Activated T-helper 1 cell treated with anti-CD3 and anti-CD28 coated beads, Interleukin-12 subunit alpha, Interleukin-12 subunit beta, Interleukin-2, Interleukin-4 antibody, amounts not matched to agents 30 ng/mL and 10 ng/mL and 1 ng/mL, durations not matched to agents 14 hours and 24 hours and 36 hours (primary cell): ENCODE data around the gene HARS1. TPM values are rescaled to one million over a fixed set of nuclear protein-coding genes. Genes with fewer than 3 reads are reported as not detected.
"Not testable (repeated sequence)": the region's sequence is repeated elsewhere in the genome, so short reads cannot be mapped to it uniquely, and the experiment has no call there.

Experiments used
- DNase-seq: peaks from one replicate; pipeline ENCODE4 v3.0.0; 2021; ENCODE audit warnings: low spot score
- H3K27ac Mint-ChIP-seq: one replicate; pipeline ENCODE4 v1.8.0; 2021; ENCODE audit warnings: mild to moderate bottlenecking, mixed read lengths
- H3K27me3 Mint-ChIP-seq: one replicate; pipeline ENCODE4 v1.8.0; 2022; ENCODE audit warnings: mild to moderate bottlenecking, moderate library complexity, mixed read lengths; ENCODE audit not compliant: insufficient read depth
- H3K36me3 Mint-ChIP-seq: one replicate; pipeline ENCODE4 v1.8.0; 2021; ENCODE audit warnings: low read depth, mixed read lengths
- H3K4me1 Mint-ChIP-seq: one replicate; pipeline ENCODE4 v1.8.0; 2021; ENCODE audit warnings: low read depth, mixed read lengths
- H3K4me3 Mint-ChIP-seq: one replicate; pipeline ENCODE4 v1.8.0; 2021; ENCODE audit warnings: mild to moderate bottlenecking, moderate library complexity, mixed read lengths
- H3K9me3 Mint-ChIP-seq: one replicate; pipeline ENCODE4 v1.8.0; 2021; ENCODE audit warnings: mixed read lengths
- intact Hi-C: fragments of 100-400 bp; cut with micrococcal nuclease; formaldehyde crosslinking; loops from one replicate; pipeline ENCODE4 v1.15.1; 2024
- total RNA-seq: library from RNA; stranded (reverse); gene quantifications from 2 replicates; pipeline ENCODE4 v1.2.3, GENCODE V29; 2022

The HARS1 gene
- total RNA-seq, result 112 and 114 TPM in 2 replicates

GRCh38 chr5:140690941-140691924 is at the start of gene HARS1, which contains the start of gene HARS2:
Gene HARS1, minus strand, starts transcription at chr5:140691370. Its CDS starts 66 bp downstream, at chr5:140691304.
Gene HARS2, plus strand, starts transcription at chr5:140691455. Its CDS starts 194 bp downstream, at chr5:140691649.
- Mint-ChIP-seq H3K36me3 (peaks cover 36% of the 10 kb centered on the region), H3K4me1 (peaks cover 50% of the 10 kb centered on the region), H3K27me3 (no peaks in the 10 kb centered on the region), H3K4me3 (peak within 1 kb of the TSS; percentile 100), H3K9me3 (no peaks in the 10 kb centered on the region), H3K27ac (peak within 1 kb of the TSS; percentile 95)
- peak; percentile 81 for DNase-seq
- intact Hi-C loops, result loop anchor here (1.0 to 2.0 kb wide), 9 partner anchors 9 to 873 kb away; partner anchors contain the start of genes APBB3, CYSTM1, IK and NDUFA2

GRCh38 chr5:140737486-140737885 is 46.3 kb upstream of the HARS1 start:
- Mint-ChIP-seq H3K4me1 (no peaks in the 10 kb centered on the region), H3K27me3 (peaks cover 3% of the 10 kb centered on the region), H3K4me3 (no peak overlapping the region), H3K36me3 (no peaks in the 10 kb centered on the region), H3K27ac (no peak overlapping the region), H3K9me3 (peaks cover 24% of the 10 kb centered on the region)
- intact Hi-C loops, result no loop called here
- no peak for DNase-seq

GRCh38 chr5:140734354-140734753 is 43.2 kb upstream of the HARS1 start:
- H3K9me3 Mint-ChIP-seq, result peaks cover 9% of the 10 kb centered on the region
- intact Hi-C loops, result no loop called here
- no peak overlapping the region for H3K4me3 Mint-ChIP-seq
- H3K27ac Mint-ChIP-seq, result no peak overlapping the region
- no peaks in the 10 kb centered on the region for H3K36me3 Mint-ChIP-seq
- H3K4me1 Mint-ChIP-seq, result no peaks in the 10 kb centered on the region
- peaks cover 5% of the 10 kb centered on the region for H3K27me3 Mint-ChIP-seq
- no peak for DNase-seq

GRCh38 chr5:140733098-140733497 is 41.9 kb upstream of the HARS1 start:
- peaks cover 9% of the 10 kb centered on the region for H3K9me3 Mint-ChIP-seq
- H3K27ac Mint-ChIP-seq, result no peak overlapping the region
- no peaks in the 10 kb centered on the region for H3K4me1 Mint-ChIP-seq
- no peak overlapping the region for H3K4me3 Mint-ChIP-seq
- intact Hi-C loops, result no loop called here
- peaks cover 7% of the 10 kb centered on the region for H3K27me3 Mint-ChIP-seq
- no peaks in the 10 kb centered on the region for H3K36me3 Mint-ChIP-seq
- no peak for DNase-seq

- Mint-ChIP-seq H3K4me3 (peak overlapping the region; percentile 77), H3K27me3 (peaks cover 21% of the 10 kb centered on the region), H3K4me1 (peaks cover 11% of the 10 kb centered on the region), H3K36me3 (no peaks in the 10 kb centered on the region), H3K9me3 (no peaks in the 10 kb centered on the region), H3K27ac (peak overlapping the region; percentile 91)
- peak; percentile 72 for DNase-seq
- intact Hi-C loops, result loop anchor here (1.0 kb wide), 1 partner anchor 15 kb away; no protein-coding TSS in a partner anchor
Measured at GRCh38 chr5:140725799-140726471, 34.8 kb upstream of the HARS1 start.

- peaks cover 17% of the 10 kb centered on the region for H3K4me1 Mint-ChIP-seq
Measured at GRCh38 chr5:140721395-140721794, 30.2 kb upstream of the HARS1 start.

GRCh38 chr5:140720738-140721137 is 29.6 kb upstream of the HARS1 start:
- intact Hi-C loops, result loop anchor here (1.0 kb wide), 4 partner anchors 9 to 476 kb away; no protein-coding TSS in a partner anchor
- H3K4me3 Mint-ChIP-seq, DNase-seq, H3K27ac Mint-ChIP-seq, H3K36me3 Mint-ChIP-seq, H3K9me3 Mint-ChIP-seq: not testable (repeated sequence)
- peaks cover 12% of the 10 kb centered on the region for H3K4me1 Mint-ChIP-seq
- peaks cover 18% of the 10 kb centered on the region for H3K27me3 Mint-ChIP-seq

More at GRCh38 chr5:140721395-140721794, 30.2 kb upstream of the HARS1 start:
- H3K9me3 Mint-ChIP-seq, DNase-seq, H3K4me3 Mint-ChIP-seq, H3K36me3 Mint-ChIP-seq, H3K27ac Mint-ChIP-seq, intact Hi-C loops: not testable (repeated sequence)
- peaks cover 22% of the 10 kb centered on the region for H3K27me3 Mint-ChIP-seq

- Mint-ChIP-seq H3K36me3 (no peaks in the 10 kb centered on the region), H3K4me3 (peak overlapping the region; percentile 13), H3K27ac (no peak overlapping the region), H3K4me1 (peaks cover 6% of the 10 kb centered on the region), H3K27me3 (peaks cover 13% of the 10 kb centered on the region), H3K9me3 (no peaks in the 10 kb centered on the region)
- DNase-seq, result no peak
- intact Hi-C loops, result loop anchor here (10.0 kb wide), 1 partner anchor 613 kb away; no protein-coding TSS in a partner anchor
Measured at GRCh38 chr5:140718266-140718592, 27.1 kb upstream of the HARS1 start.

DNA sequence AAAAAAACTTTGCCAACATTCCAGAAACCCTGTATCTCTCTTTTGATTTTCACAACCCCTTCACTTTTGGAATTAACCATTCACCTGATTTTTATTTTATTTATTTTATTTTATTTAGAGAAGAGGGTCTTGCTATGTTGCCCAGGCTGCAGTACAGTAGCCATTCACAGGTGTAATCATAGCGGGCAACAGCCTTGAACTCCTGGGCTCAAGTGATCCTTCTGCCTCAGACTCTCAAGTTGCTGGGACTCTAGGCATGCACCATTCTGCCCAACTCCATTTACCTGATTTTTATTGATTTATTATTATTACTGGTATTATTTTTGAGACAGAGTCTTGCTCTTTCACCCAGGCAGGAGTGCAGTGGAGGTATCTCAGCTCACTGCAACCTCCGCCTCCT is 25.1 kb upstream of the HARS1 start:
- not testable (repeated sequence) for H3K27me3 Mint-ChIP-seq, H3K27ac Mint-ChIP-seq, H3K36me3 Mint-ChIP-seq, H3K9me3 Mint-ChIP-seq, H3K4me3 Mint-ChIP-seq, DNase-seq
- intact Hi-C loops, result loop anchor here (10.0 kb wide), 1 partner anchor 611 kb away; no protein-coding TSS in a partner anchor
- peaks cover 16% of the 10 kb centered on the region for H3K4me1 Mint-ChIP-seq

DNA sequence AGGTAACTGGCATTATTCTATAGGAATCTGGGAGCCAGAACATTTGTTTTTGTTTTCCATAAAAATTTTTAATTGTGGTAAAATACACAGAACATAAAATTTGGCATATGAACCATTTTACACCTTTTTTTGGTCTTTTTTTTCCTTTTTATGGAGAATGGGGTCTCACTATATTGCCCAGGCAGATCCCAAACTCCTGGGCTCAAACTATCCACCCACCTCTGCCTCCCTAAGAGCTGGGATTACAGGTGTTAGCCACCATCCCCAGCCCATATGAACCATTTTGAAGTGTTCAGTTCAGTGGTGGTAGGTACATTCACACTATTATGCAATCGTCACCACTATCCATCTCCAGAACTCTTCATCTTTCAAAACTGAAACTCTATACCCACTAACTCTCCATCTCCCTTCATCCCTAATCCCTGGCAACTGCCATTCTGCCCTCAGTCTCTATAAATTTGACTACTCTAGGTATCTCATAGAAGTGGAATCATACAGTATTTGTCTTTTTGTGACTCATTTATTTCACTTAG is 22.5 kb upstream of the HARS1 start:
- intact Hi-C loops, result loop anchor here (5.0 to 10.0 kb wide), 2 partner anchors 536 to 609 kb away; partner anchors contain the start of gene CYSTM1
- no peak overlapping the region for H3K27ac Mint-ChIP-seq
- DNase-seq, result no peak
- no peaks in the 10 kb centered on the region for H3K36me3 Mint-ChIP-seq
- peaks cover 8% of the 10 kb centered on the region for H3K27me3 Mint-ChIP-seq
- H3K4me1 Mint-ChIP-seq, result peaks cover 22% of the 10 kb centered on the region
- no peak overlapping the region for H3K4me3 Mint-ChIP-seq
- no peaks in the 10 kb centered on the region for H3K9me3 Mint-ChIP-seq

- Mint-ChIP-seq H3K27ac (peak overlapping the region; percentile 48), H3K36me3 (peaks cover 3% of the 10 kb centered on the region), H3K4me1 (peaks cover 22% of the 10 kb centered on the region), H3K27me3 (peaks cover 8% of the 10 kb centered on the region), H3K4me3 (peak overlapping the region; percentile 91), H3K9me3 (no peaks in the 10 kb centered on the region)
- no peak for DNase-seq
- intact Hi-C loops, result loop anchor here (1.0 to 10.0 kb wide), 8 partner anchors 9 to 607 kb away; partner anchors contain the start of genes CYSTM1, HARS1, HARS2 and TMCO6
Measured at GRCh38 chr5:140711794-140712193, 20.6 kb upstream of the HARS1 start.

DNA sequence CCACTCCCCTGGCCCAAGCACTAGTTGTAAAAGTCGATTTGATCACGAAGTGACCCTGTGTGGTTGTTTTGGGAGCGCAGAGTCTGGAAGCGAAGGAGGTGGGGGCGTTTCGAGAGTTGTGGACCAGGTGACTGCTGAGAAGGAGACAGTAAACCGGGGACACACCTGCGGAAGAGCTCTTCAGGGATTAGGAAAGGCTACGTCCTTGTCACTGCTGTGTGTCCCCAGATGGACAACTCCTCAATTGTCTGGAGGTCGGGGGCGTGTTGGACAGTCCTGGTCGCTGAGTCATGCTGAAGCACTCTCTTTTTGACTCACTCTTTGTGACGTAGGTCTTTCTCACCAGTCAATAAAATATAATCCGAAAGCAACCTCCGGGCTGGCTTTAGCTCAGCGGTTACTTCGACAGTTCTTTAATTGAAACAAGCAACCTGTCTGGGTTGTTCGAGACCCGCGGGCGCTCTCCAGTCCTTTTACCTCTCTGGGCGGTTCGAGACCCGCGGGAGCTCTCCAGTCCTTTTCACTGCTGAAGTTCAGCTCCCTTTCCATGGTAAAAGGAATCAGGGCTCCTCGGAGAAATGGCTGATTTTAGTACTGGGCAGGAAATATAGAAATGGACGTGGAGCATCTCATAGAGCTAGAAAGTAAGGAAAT is 19.9 kb upstream of the HARS1 start:
- DNase-seq, result peak; percentile 87
- H3K36me3 Mint-ChIP-seq, result peaks cover 7% of the 10 kb centered on the region
- no peaks in the 10 kb centered on the region for H3K9me3 Mint-ChIP-seq
- peak overlapping the region; percentile 94 for H3K27ac Mint-ChIP-seq
- H3K27me3 Mint-ChIP-seq, result peaks cover 8% of the 10 kb centered on the region
- H3K4me1 Mint-ChIP-seq, result peaks cover 22% of the 10 kb centered on the region
- intact Hi-C loops, result loop anchor here (1.0 to 10.0 kb wide), 8 partner anchors 9 to 606 kb away; partner anchors contain the start of genes CYSTM1, HARS1, HARS2 and TMCO6
- H3K4me3 Mint-ChIP-seq, result peak overlapping the region; percentile 91
